Pancreas (tissue), 10 donors: ENCODE results near the gene WDR81. TPM values are rescaled to one million over a fixed set of nuclear protein-coding genes. Genes with fewer than 3 reads are reported as not detected.

ENCODE experiments used
- ATAC-seq, 4 donors: fragments of 200-7000 bp; cut with Tn5 transposase; one replicate each; pipeline versions ENCODE4 v1.8.0 to v1.9.1; 2020; ENCODE audit warnings: mild to moderate bottlenecking in 4 of 4, moderate library complexity in 4 of 4
- DNase-seq, 6 donors: peaks; one replicate each; pipeline ENCODE4 v3.0.0-alpha.2; 2020
- FAIRE-seq: peaks from 2 replicates; lab custom pipeline; 2012; peaks lifted over from hg19 to GRCh38; lab: Jason Lieb, UNC
- H3K27ac ChIP-seq, 4 donors: fragments of 200-600 bp; sonication (generic); 1 replicate in 3 of 4; 2 replicates in 1 of 4; pipeline versions ENCODE4 v1.5.0 to v1.8.0; 2020
- H3K27me3 ChIP-seq, 4 donors: fragments of 200-600 bp; one replicate each; pipeline ENCODE4 v1.8.0; 2021
- H3K36me3 ChIP-seq, 3 donors: fragments of 200-600 bp; sonication (generic) in 1 of 3; one replicate each; pipeline versions ENCODE4 v1.5.0 to v1.8.0; 2020 to 2021
- H3K4me1 ChIP-seq, 3 donors: fragments of 200-600 bp; one replicate each; pipeline ENCODE4 v1.8.0; 2021
- H3K4me3 ChIP-seq, 4 donors: fragments of 200-600 bp; sonication (generic) in 2 of 4; one replicate each; pipeline versions ENCODE4 v1.5.0 to v1.8.0; 2020 to 2021
- H3K9me3 ChIP-seq, 4 donors: fragments of 200-600 bp; one replicate each; pipeline ENCODE4 v1.8.0; 2021
- WGBS, 2 donors: extraction: QIAGEN DNeasy Blood & Tissue Kit; methylation state at CpG; one replicate each; pipeline ENCODE4 v1.1.7; 2013; 5-methylcytosine and 5-hydroxymethylcytosine counted together
- intact Hi-C, 3 donors: fragments of 100-400 bp; cut with DNase I; formaldehyde crosslinking; loops; one replicate each; pipeline versions ENCODE4 v1.11.1 to v1.14.2; 2022
- polyA plus RNA-seq, 2 donors: library from polyadenylated mRNA; stranded (reverse); fragments of 200-250 nt; gene quantifications; one replicate each; pipeline ENCODE4 v1.2.3, GENCODE V29; 2013
- total RNA-seq, 6 donors: library from RNA; stranded (reverse); fragmentation: NEBNext Ultra II Directional in 4 of 6; extraction: Animal tissue kit (Norgen Biotek cat#: 25700) in 4 of 6; gene quantifications; one replicate each; pipeline versions ENCODE4 v1.2.1 to v1.2.4, GENCODE V29; 2021 to 2023
- TF ChIP-seq, protein P1 (sequence below), 4 donors: fragments of 200-600 bp; sonication (generic) in 3 of 4; IDR thresholded peaks; one replicate each; pipeline versions ENCODE4 v1.5.0 to v1.8.0; 2021; ENCODE audit warnings: antibody characterized with exemption in 4 of 4
- donor health status: healthy with polysubstance abuse.
- donor health status: DM: no; HTN: no; CAD: no; lungs with moderate emphysema.
- donor health status: DM: no; HTN: no; CAD: no.
- donor health status: control.
- donor health status: control.
- donor health status: Bipolar disorder and iron deficiency.
- donor health status: DM: yes; HTN: yes; CAD: no.
- donor health status: DM: no; HTN: no; CAD: no.
- donor health status: DM: no; HTN: no; CAD: no.
- donor health status: DM: yes; HTN: yes; CAD: no.

Gene WDR81
- total and polyA plus RNA-seq, 8 donors = 5.7 to 24.4 (median 9.4) TPM

DNA sequence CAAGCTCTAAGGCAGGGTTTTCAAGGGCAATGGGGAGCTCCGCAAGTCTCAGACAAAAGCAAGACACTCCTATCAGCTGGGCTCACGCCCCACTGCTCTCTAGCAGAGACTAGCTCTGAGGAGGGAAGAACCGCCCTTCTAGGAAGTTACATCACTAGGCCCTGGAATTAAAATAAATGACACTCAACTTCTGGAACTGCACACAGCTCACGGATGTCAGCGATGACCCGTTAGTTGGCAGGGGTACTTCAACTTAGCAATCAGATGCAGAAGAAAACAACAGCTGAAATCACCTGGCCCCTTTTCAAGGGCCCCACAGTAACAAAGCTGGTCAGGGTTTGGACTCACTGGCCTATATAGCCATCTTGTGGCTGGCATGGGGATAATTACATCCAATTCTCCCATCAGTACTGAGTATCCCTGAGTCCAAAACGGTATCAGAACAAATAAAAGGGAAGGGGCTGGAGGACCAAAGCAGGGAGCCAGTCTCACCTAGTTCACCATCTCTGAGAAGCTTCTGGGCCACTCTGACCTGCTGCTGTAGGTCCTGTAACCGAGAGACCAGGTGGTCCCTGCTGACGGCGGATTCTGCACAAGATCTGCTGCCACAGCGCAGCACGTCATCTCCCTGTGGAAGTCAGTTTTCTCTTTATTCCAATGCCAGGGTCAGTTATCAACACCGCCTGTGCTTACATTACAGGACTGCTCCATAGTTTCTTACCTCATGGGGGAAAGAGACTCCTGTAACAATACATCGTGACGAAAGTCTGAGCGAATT, 59.5 kb downstream of the WDR81 start:
- intact Hi-C loops = no loop called here
- Histone ChIP-seq H3K4me3 (no peak overlapping the region), H3K9me3 (no peaks in the 10 kb centered on the region), H3K27ac (peak overlapping the region in 3 of 4 donors; percentile 5 to 70 (median 64)), H3K4me1 (no peaks in the 10 kb centered on the region), H3K36me3 (peaks cover 0 to 27% (median 4%) of the 10 kb centered on the region in 3 donors), H3K27me3 (no peaks in the 10 kb centered on the region)
- ATAC-seq = peak; percentile 50 to 73 (median 66)
- WGBS, 2 donors = 67 to 69% methylated on average over 16 of the region's 16 CpGs
- FAIRE-seq = no peak
- peak in 3 of 6 donors; percentile 25 to 32 (median 29) for DNase-seq
- TF ChIP-seq, protein P1, sequence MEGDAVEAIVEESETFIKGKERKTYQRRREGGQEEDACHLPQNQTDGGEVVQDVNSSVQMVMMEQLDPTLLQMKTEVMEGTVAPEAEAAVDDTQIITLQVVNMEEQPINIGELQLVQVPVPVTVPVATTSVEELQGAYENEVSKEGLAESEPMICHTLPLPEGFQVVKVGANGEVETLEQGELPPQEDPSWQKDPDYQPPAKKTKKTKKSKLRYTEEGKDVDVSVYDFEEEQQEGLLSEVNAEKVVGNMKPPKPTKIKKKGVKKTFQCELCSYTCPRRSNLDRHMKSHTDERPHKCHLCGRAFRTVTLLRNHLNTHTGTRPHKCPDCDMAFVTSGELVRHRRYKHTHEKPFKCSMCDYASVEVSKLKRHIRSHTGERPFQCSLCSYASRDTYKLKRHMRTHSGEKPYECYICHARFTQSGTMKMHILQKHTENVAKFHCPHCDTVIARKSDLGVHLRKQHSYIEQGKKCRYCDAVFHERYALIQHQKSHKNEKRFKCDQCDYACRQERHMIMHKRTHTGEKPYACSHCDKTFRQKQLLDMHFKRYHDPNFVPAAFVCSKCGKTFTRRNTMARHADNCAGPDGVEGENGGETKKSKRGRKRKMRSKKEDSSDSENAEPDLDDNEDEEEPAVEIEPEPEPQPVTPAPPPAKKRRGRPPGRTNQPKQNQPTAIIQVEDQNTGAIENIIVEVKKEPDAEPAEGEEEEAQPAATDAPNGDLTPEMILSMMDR (IDR thresholded peaks at IDR 0.05) = peak in 3 of 4 donors; percentile 8 to 25 (median 15)

DNA sequence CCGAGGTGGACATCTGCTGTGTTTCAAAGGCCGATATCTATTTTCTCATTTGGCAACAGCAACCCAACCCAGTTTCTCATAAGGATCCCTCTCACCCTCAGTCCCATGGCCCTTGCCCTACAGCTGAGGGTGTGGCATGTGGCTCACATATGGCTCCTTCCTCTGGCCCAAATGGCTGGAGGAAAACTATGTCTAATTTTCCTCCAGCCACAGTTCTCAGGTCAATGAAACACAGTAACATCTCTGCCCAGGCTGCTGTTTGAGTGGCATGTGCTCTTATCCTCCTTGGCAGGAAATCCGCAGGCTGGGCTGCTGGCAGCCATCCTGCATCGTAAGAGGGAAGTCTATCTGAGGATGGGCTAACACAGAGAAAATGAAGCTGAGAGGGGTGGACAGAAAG, 61.4 kb downstream of the WDR81 start:
- Histone ChIP-seq H3K27ac (no peak overlapping the region), H3K9me3 (no peaks in the 10 kb centered on the region), H3K4me3 (no peak overlapping the region), H3K27me3 (no peaks in the 10 kb centered on the region), H3K36me3 (peaks cover 0 to 26% (median 4%) of the 10 kb centered on the region in 3 donors), H3K4me1 (peaks cover 0 to 4% (median 0%) of the 10 kb centered on the region in 3 donors)
- ATAC-seq = peak in 1 of 4 donors; percentile 19
- DNase-seq = peak in 1 of 6 donors; percentile 7
- 83 to 86% methylated on average over 4 of the region's 4 CpGs for WGBS, 2 donors
- intact Hi-C loops = no loop called here
- FAIRE-seq = no peak
- TF ChIP-seq, protein P1 (IDR thresholded peaks at IDR 0.05) = no peak

DNA sequence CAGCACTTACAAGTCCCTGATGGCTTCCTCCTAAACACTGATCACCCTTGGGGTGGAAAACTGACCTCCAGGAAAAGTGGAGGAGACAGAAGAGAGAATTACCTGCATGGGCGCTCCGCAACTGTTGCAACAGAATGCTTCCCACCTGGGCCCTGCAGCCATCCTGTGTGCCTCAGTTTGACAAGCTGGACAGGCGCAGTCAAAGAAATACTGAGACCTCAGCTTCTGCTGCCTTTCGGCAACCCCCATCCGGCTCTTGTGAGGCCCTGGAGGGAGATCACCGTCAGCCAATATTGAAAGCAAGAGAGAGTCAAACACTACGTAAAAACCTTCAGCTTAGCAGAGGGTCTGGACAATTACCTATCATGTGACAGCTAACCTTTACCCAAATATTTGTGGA, 62.2 kb downstream of the WDR81 start:
- DNase-seq = peak in 1 of 6 donors; percentile 11
- H3K27me3 ChIP-seq = no peaks in the 10 kb centered on the region
- no peak for FAIRE-seq
- TF ChIP-seq, protein P1 (IDR thresholded peaks at IDR 0.05) = no peak
- intact Hi-C loops = no loop called here
- ATAC-seq = no peak
- H3K27ac ChIP-seq = peak overlapping the region in 2 of 4 donors; percentile 50
- no peak overlapping the region for H3K4me3 ChIP-seq
- no peaks in the 10 kb centered on the region for H3K9me3 ChIP-seq
- WGBS, 2 donors = 92% methylated on average over 7 of the region's 7 CpGs
- H3K36me3 ChIP-seq = peaks cover 0 to 22% (median 4%) of the 10 kb centered on the region in 3 donors
- H3K4me1 ChIP-seq = peaks cover 0 to 4% (median 0%) of the 10 kb centered on the region in 3 donors

DNA sequence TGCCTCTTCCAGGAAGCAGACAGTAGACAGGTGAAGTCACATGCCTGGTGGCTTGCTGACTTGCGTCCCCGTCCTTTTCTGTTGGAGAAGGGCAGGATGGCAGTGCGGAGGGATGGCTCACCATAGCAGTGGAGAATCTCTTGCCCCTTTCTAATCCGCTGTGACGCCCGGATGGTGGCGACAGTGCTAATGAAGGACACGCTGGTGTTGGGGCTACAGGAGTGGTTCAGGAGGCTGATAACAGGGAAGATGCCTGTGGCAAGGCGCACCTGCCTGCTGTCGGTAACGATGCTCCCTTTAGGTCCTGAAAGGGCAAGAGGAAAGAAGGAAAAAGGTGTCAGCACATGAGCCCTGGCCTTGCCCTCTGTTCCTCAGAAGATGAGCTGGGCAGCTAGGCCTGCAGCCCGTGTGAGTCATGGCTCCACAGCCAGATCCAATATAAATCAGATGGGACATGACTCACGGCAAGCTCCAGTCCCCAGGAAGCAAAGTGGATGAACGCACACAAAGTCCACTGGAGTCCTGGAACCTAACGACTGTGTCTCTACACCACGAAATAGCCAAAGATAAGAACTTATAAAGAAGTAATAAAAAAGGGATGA, 62.9 kb downstream of the WDR81 start:
- intact Hi-C loops = no loop called here
- TF ChIP-seq, protein P1 (IDR thresholded peaks at IDR 0.05) = no peak
- Histone ChIP-seq H3K9me3 (no peaks in the 10 kb centered on the region), H3K4me3 (no peak overlapping the region), H3K27me3 (no peaks in the 10 kb centered on the region), H3K4me1 (peaks cover 0 to 4% (median 0%) of the 10 kb centered on the region in 3 donors), H3K36me3 (peaks cover 0 to 22% (median 4%) of the 10 kb centered on the region in 3 donors), H3K27ac (peak overlapping the region in 2 of 4 donors; percentile 50)
- ATAC-seq = peak in 3 of 4 donors; percentile 39 to 60 (median 57)
- peak in 1 of 6 donors; percentile 31 for DNase-seq
- peak; percentile 45 for FAIRE-seq
- 84 to 85% methylated on average over 16 of the region's 16 CpGs for WGBS, 2 donors

Other genes starting within 250 kb of the WDR81 start
- gene MYO1C, start 232.0 kb upstream of the WDR81 start, total RNA-seq = 100 to 1,000 TPM in 4 of 6 donors, 10 to 100 TPM in 2; 95.1 to 138 (median 105) TPM
- 10 to 100 TPM; 57.2 to 69.3 TPM for gene MYO1C, start 232.0 kb upstream of the WDR81 start, polyA plus RNA-seq
- gene INPP5K, start 208.1 kb upstream of the WDR81 start, total RNA-seq = 10 to 100 TPM; 13.2 to 23.8 (median 17.2) TPM
- 10 to 100 TPM; 23.9 to 24.4 TPM for gene INPP5K, start 208.1 kb upstream of the WDR81 start, polyA plus RNA-seq
- gene PITPNA, start 161.9 kb upstream of the WDR81 start, total RNA-seq = 10 to 100 TPM; 24.1 to 32.8 (median 26.8) TPM
- 10 to 100 TPM in 1 of 2 donors, 1 to 10 TPM in 1; 9.3 to 21.5 TPM for gene PITPNA, start 161.9 kb upstream of the WDR81 start, polyA plus RNA-seq
- gene SLC43A2, start 95.9 kb upstream of the WDR81 start, total RNA-seq = 10 to 100 TPM in 3 of 6 donors, 1 to 10 TPM in 3; 2.6 to 14.5 (median 7.3) TPM
- gene SLC43A2, start 95.9 kb upstream of the WDR81 start, polyA plus RNA-seq = 10 to 100 TPM in 1 of 2 donors, 1 to 10 TPM in 1; 9.7 to 10.1 TPM
- gene SCARF1, start 79.0 kb upstream of the WDR81 start, total RNA-seq = 1 to 10 TPM; 2.0 to 5.0 (median 3.1) TPM
- 1 to 10 TPM; 8.1 to 8.6 TPM for gene SCARF1, start 79.0 kb upstream of the WDR81 start, polyA plus RNA-seq
- 1 to 10 TPM; 6.6 to 9.0 (median 7.8) TPM for gene RILP, start 74.8 kb upstream of the WDR81 start, total RNA-seq
- 10 to 100 TPM; 13.7 to 14.4 TPM for gene RILP, start 74.8 kb upstream of the WDR81 start, polyA plus RNA-seq
- 100 to 1,000 TPM in 3 of 6 donors, 10 to 100 TPM in 3; 88.8 to 129 (median 100.0) TPM for gene PRPF8, start 39.8 kb upstream of the WDR81 start, total RNA-seq
- 10 to 100 TPM; 78.9 to 93.1 TPM for gene PRPF8, start 39.8 kb upstream of the WDR81 start, polyA plus RNA-seq
- gene TLCD2, start 14.3 kb upstream of the WDR81 start, total RNA-seq = 1 to 10 TPM in 5 of 6 donors, under 1 TPM in 1; 0.56 to 2.8 (median 1.4) TPM
- gene TLCD2, start 14.3 kb upstream of the WDR81 start, polyA plus RNA-seq = 1 to 10 TPM in 1 of 2 donors, under 1 TPM in 1; 0.75 to 1.4 TPM
- gene SERPINF2, start 18.2 kb downstream of the WDR81 start, total RNA-seq = 1 to 10 TPM; 1.4 to 5.8 (median 3.4) TPM
- 1 to 10 TPM; 5.6 to 8.8 TPM for gene SERPINF2, start 18.2 kb downstream of the WDR81 start, polyA plus RNA-seq
- 100 to 1,000 TPM in 2 of 6 donors, 10 to 100 TPM in 4; 40.6 to 178 (median 82.0) TPM for gene SERPINF1, start 37.4 kb downstream of the WDR81 start, total RNA-seq
- 10 to 100 TPM; 73.1 to 95.9 TPM for gene SERPINF1, start 37.4 kb downstream of the WDR81 start, polyA plus RNA-seq
- 1 to 10 TPM; 5.0 to 8.9 (median 6.9) TPM for gene SMYD4, start 105.2 kb downstream of the WDR81 start, total RNA-seq
- gene SMYD4, start 105.2 kb downstream of the WDR81 start, polyA plus RNA-seq = 1 to 10 TPM; 4.0 to 4.7 TPM
- gene RPA1, start 105.3 kb downstream of the WDR81 start, total RNA-seq = 10 to 100 TPM; 34.7 to 43.9 (median 39.1) TPM
- gene RPA1, start 105.3 kb downstream of the WDR81 start, polyA plus RNA-seq = 10 to 100 TPM in 1 of 2 donors, 1 to 10 TPM in 1; 6.5 to 17.0 TPM